HG03103 (cell line): Measurements from ENCODE around the gene NSF.
"Not testable (repeated sequence)": the region's sequence is repeated elsewhere in the genome, so short reads cannot be mapped to it uniquely, and the experiment has no call there.

Experiments
- ATAC-seq: cut with Tn5 transposase; IDR thresholded peaks from one replicate; pipeline ENCODE4 v1.9.1; 2021; ENCODE audit warnings: low read depth; ENCODE audit not compliant: unreplicated experiment

NSF gene

GRCh38 chr17:46751425-46751824, 161.0 kb downstream of the NSF start:
- ATAC-seq, result no peak

GRCh38 chr17:46753776-46754175, 163.3 kb downstream of the NSF start:
- ATAC-seq, result no peak

GRCh38 chr17:46756081-46756735, 165.7 kb downstream of the NSF start:
- ATAC-seq, result no peak

- no peak for ATAC-seq
Observed at GRCh38 chr17:46756861-46757260, 166.4 kb downstream of the NSF start.

- not testable (repeated sequence) for ATAC-seq
Observed at GRCh38 chr17:46757588-46757987, 167.1 kb downstream of the NSF start.

- ATAC-seq, result no peak
Observed at GRCh38 chr17:46758614-46759013, 168.1 kb downstream of the NSF start.

GRCh38 chr17:46759141-46759540, 168.7 kb downstream of the NSF start:
- ATAC-seq, result no peak

GRCh38 chr17:46763416-46763815, 172.9 kb downstream of the NSF start:
- no peak for ATAC-seq

- no peak for ATAC-seq
Observed at GRCh38 chr17:46764000-46764708, 173.7 kb downstream of the NSF start.

GRCh38 chr17:46764709-46765401, 174.4 kb downstream of the NSF start:
- no peak for ATAC-seq

- ATAC-seq, result no peak
Observed at GRCh38 chr17:46765453-46765852, 175.0 kb downstream of the NSF start.

- ATAC-seq, result no peak
Observed at GRCh38 chr17:46766493-46767491, 176.3 kb downstream of the NSF start.

- ATAC-seq, result no peak
Observed at GRCh38 chr17:46768540-46768870, 178.0 kb downstream of the NSF start.

GRCh38 chr17:46768896-46769295, 178.4 kb downstream of the NSF start:
- not testable (repeated sequence) for ATAC-seq

- ATAC-seq, result no peak
Observed at GRCh38 chr17:46769531-46770438, 179.3 kb downstream of the NSF start.

GRCh38 chr17:46770439-46770817, 180.0 kb downstream of the NSF start:
- ATAC-seq, result no peak

- no peak for ATAC-seq
Observed at GRCh38 chr17:46770818-46771560, 180.5 kb downstream of the NSF start.

GRCh38 chr17:46771561-46772474, 181.3 kb downstream of the NSF start:
- ATAC-seq, result no peak
